Measurements from ENCODE around the gene NR6A1.

The NR6A1 gene

GRCh38 chr9:124771021-124771866 is at the start of gene NR6A1:
Gene NR6A1, minus strand, starts transcription at chr9:124771311.
- peak; percentile 91 for DNase-seq

- no peak for DNase-seq
Observed at GRCh38 chr9:124818431-124819281, 47.5 kb upstream of the NR6A1 start.

GRCh38 chr9:124815601-124816000 is 44.5 kb upstream of the NR6A1 start:
- no peak for DNase-seq

- DNase-seq = no peak
Observed at GRCh38 chr9:124814164-124814535, 43.0 kb upstream of the NR6A1 start.

- no peak for DNase-seq
Observed at GRCh38 chr9:124813501-124814163, 42.5 kb upstream of the NR6A1 start.

- DNase-seq = no peak
Observed at GRCh38 chr9:124813041-124813440, 41.9 kb upstream of the NR6A1 start.

- no peak for DNase-seq
Observed at GRCh38 chr9:124812441-124812876, 41.3 kb upstream of the NR6A1 start.

- DNase-seq = no peak
Observed at GRCh38 chr9:124810663-124811355, 39.7 kb upstream of the NR6A1 start.

GRCh38 chr9:124809741-124810500 is 38.8 kb upstream of the NR6A1 start:
- no peak for DNase-seq

GRCh38 chr9:124809211-124809610 is 38.1 kb upstream of the NR6A1 start:
- no peak for DNase-seq

- DNase-seq = no peak
Observed at GRCh38 chr9:124808246-124808956, 37.3 kb upstream of the NR6A1 start.

GRCh38 chr9:124805186-124805585 is 34.1 kb upstream of the NR6A1 start:
- no peak for DNase-seq

- DNase-seq = no peak
Observed at GRCh38 chr9:124803911-124804310, 32.8 kb upstream of the NR6A1 start.

- no peak for DNase-seq
Observed at GRCh38 chr9:124802426-124802825, 31.3 kb upstream of the NR6A1 start.

- no peak for DNase-seq
Observed at GRCh38 chr9:124801356-124801755, 30.2 kb upstream of the NR6A1 start.

- no peak for DNase-seq
Observed at GRCh38 chr9:124800306-124801259, 29.5 kb upstream of the NR6A1 start.

- no peak for DNase-seq
Observed at GRCh38 chr9:124799274-124800006, 28.3 kb upstream of the NR6A1 start.

GRCh38 chr9:124797343-124798103 is 26.4 kb upstream of the NR6A1 start:
- DNase-seq = no peak

Measured in NCI-H1105 (cell line).